CD8-positive, alpha-beta memory T cell (primary cell): Measurements from ENCODE around the gene FERMT2. TPM values are rescaled to one million over a fixed set of nuclear protein-coding genes. Genes with fewer than 3 reads are reported as not detected.

Experiments
- CTCF ChIA-PET: fragments of 350-600 bp; sonication (Branson Sonifier 250); formaldehyde crosslinking; loops from one replicate; lab custom pipeline; 2021; ENCODE audit warnings: antibody characterized with exemption; lab: Charles Lee
- POLR2A ChIA-PET: fragments of 350-600 bp; sonication (Branson Sonifier 250); formaldehyde crosslinking; loops from one replicate; lab custom pipeline; 2021; ENCODE audit warnings: antibody characterized with exemption; lab: Charles Lee
- DNase-seq, 5 donors: peaks; one replicate each; pipeline versions ENCODE4 v3.0.0 to v3.0.0-alpha.2; 2020 to 2022; ENCODE audit warnings: mixed read lengths in 1 of 5
- H3K27ac ChIP-seq: one replicate; pipeline ENCODE4 v1.7.0; 2013; ENCODE audit warnings: low read depth, mild to moderate bottlenecking, low read length, moderate library complexity
- H3K27me3 ChIP-seq: 2 replicates; pipeline ENCODE4 v1.7.0; 2013; ENCODE audit warnings: low read length, mild to moderate bottlenecking; ENCODE audit not compliant: insufficient read depth, poor library complexity, severe bottlenecking
- H3K36me3 ChIP-seq: 2 replicates; pipeline ENCODE4 v1.7.0; 2013; ENCODE audit warnings: mild to moderate bottlenecking, low read length, moderate library complexity; ENCODE audit not compliant: insufficient read depth
- H3K4me1 ChIP-seq: 2 replicates; pipeline ENCODE4 v1.7.0; 2013; ENCODE audit warnings: mild to moderate bottlenecking, low read length, moderate library complexity; ENCODE audit not compliant: insufficient read depth
- H3K4me3 ChIP-seq: 2 replicates; pipeline ENCODE4 v1.7.0; 2013; ENCODE audit warnings: mild to moderate bottlenecking, low read length
- H3K9me3 ChIP-seq: 2 replicates; pipeline ENCODE4 v1.7.0; 2013; ENCODE audit warnings: mild to moderate bottlenecking, low read length
- H3K27ac Mint-ChIP-seq, 8 donors: one replicate each; pipeline ENCODE4 v1.8.0; 2020 to 2021; ENCODE audit warnings: mixed read lengths in 8 of 8, mild to moderate bottlenecking in 6 of 8, inconsistent platforms in 3 of 8, moderate library complexity in 3 of 8
- H3K27me3 Mint-ChIP-seq, 2 donors: one replicate each; pipeline ENCODE4 v1.8.0; 2020 to 2021; ENCODE audit warnings: mixed read lengths in 2 of 2, mild to moderate bottlenecking in 1 of 2, moderate library complexity in 1 of 2
- H3K36me3 Mint-ChIP-seq, 3 donors: one replicate each; pipeline ENCODE4 v1.8.0; 2020 to 2021; ENCODE audit warnings: mixed read lengths in 3 of 3, inconsistent platforms in 1 of 3, mild to moderate bottlenecking in 1 of 3
- H3K4me1 Mint-ChIP-seq, 3 donors: one replicate each; pipeline ENCODE4 v1.8.0; 2020 to 2021; ENCODE audit warnings: mixed read lengths in 3 of 3, inconsistent platforms in 1 of 3, mild to moderate bottlenecking in 1 of 3
- H3K4me3 Mint-ChIP-seq, 7 donors: one replicate each; pipeline ENCODE4 v1.8.0; 2020 to 2021; ENCODE audit warnings: mixed read lengths in 7 of 7, mild to moderate bottlenecking in 6 of 7, moderate library complexity in 4 of 7, inconsistent platforms in 2 of 7
- H3K9me3 Mint-ChIP-seq, 5 donors: one replicate each; pipeline ENCODE4 v1.8.0; 2020 to 2022; ENCODE audit warnings: mixed read lengths in 5 of 5, mild to moderate bottlenecking in 3 of 5, moderate library complexity in 2 of 5, inconsistent platforms in 1 of 5
- polyA plus RNA-seq: library from polyadenylated mRNA; unstranded; fragments of 300-500 nt; fragmentation: Illumina TruSeq; gene quantifications from one replicate; pipeline ENCODE4 v1.2.3, GENCODE V29; 2021
- total RNA-seq, 2 experiments: library from RNA; stranded (reverse); gene quantifications; one replicate each; pipeline ENCODE4 v1.2.3, GENCODE V29; 2021

Gene FERMT2
- total and polyA plus RNA-seq, 3 experiments from 2014 or later, result 0.51 to 1.7 (median 0.93) TPM

DNA sequence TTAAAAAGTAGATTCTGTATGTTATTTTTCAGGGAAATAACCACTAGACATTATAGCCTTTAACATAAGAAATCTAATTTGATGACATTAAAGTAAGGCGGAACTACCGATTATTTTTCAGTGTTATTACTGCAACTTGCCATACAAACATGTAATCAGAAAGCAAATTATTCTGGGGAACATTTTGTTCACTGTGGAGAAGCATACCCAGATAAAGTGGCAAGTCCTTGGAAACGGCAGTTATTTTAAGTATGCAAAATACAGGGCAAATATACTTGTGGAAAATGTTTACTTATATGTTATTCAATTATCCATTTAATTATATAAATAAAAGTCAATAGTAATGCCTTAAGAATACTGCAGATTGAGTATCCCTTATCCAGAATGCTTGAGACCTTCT is 71.9 kb downstream of the FERMT2 start:
- CTCF ChIA-PET, result no interaction called here
- no peaks in the 10 kb centered on the region for H3K4me1 ChIP-seq
- H3K4me3 Mint-ChIP-seq, result no peak overlapping the region

DNA sequence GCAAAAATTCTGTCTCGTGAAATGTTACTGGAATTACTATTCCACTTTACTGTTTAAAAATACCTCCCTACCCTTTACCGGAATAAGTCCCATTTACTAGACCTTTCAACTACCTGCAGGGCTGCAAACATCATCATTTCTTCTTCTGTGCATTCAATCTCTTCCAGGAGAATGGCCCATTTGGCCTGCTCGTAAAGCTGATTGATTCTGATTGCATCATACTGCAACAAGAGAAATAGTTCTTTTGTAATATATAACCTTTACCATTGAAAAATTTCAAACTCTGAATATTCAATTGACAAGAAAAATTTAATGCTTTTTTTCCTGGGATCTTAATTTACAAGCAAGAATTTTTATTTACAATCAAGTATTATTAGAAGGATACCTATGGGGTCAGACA is 72.4 kb downstream of the FERMT2 start:
- H3K36me3 Mint-ChIP-seq, result no peaks in the 10 kb centered on the region
- no peaks in the 10 kb centered on the region for H3K9me3 Mint-ChIP-seq
- Histone ChIP-seq H3K27ac (no peak overlapping the region), H3K9me3 (no peaks in the 10 kb centered on the region), H3K4me3 (no peak overlapping the region), H3K36me3 (no peaks in the 10 kb centered on the region), H3K27me3 (no peaks in the 10 kb centered on the region), H3K4me1 (no peaks in the 10 kb centered on the region)
- ChIA-PET POLR2A (no interaction called here), CTCF (no interaction called here)
- H3K4me1 Mint-ChIP-seq, result no peaks in the 10 kb centered on the region
- H3K27ac Mint-ChIP-seq, result no peak overlapping the region
- no peak overlapping the region for H3K4me3 Mint-ChIP-seq
- peaks cover 0 to 10% of the 10 kb centered on the region in 2 donors for H3K27me3 Mint-ChIP-seq
- no peak for DNase-seq

More for the DNA sequence above, 71.9 kb downstream of the FERMT2 start:
- no peaks in the 10 kb centered on the region for H3K9me3 Mint-ChIP-seq
- Histone ChIP-seq H3K9me3 (no peaks in the 10 kb centered on the region), H3K36me3 (no peaks in the 10 kb centered on the region), H3K27me3 (no peaks in the 10 kb centered on the region), H3K27ac (no peak overlapping the region), H3K4me3 (no peak overlapping the region)
- no peak overlapping the region for H3K27ac Mint-ChIP-seq
- H3K4me1 Mint-ChIP-seq, result no peaks in the 10 kb centered on the region
- peaks cover 0 to 10% of the 10 kb centered on the region in 2 donors for H3K27me3 Mint-ChIP-seq
- DNase-seq, result no peak
- no peaks in the 10 kb centered on the region for H3K36me3 Mint-ChIP-seq
- POLR2A ChIA-PET, result no interaction called here

DNA sequence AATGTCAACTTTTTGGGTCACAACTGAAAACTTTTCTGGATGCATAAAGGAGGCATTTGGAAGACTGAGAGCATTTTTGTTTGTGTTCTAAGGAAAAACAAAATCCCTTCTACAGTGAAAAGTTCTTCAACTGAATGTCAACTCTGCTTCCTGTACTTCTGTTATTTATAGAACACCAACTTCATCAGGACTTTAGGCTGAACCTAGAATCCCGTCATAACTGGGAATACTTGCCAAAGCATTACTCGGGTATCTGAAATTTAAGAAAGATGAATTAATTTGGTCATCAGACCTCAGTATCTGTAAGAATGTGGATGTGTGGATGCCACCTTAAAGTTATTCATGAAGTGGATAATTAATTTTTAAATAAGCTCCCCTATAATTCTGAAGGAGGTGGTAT is 73.2 kb downstream of the FERMT2 start:
- Mint-ChIP-seq H3K36me3 (no peaks in the 10 kb centered on the region), H3K27me3 (peaks cover 0 to 10% of the 10 kb centered on the region in 2 donors), H3K4me3 (no peak overlapping the region), H3K4me1 (no peaks in the 10 kb centered on the region), H3K9me3 (no peaks in the 10 kb centered on the region), H3K27ac (no peak overlapping the region)
- no peak for DNase-seq
- Histone ChIP-seq H3K36me3 (no peaks in the 10 kb centered on the region), H3K9me3 (no peaks in the 10 kb centered on the region), H3K4me1 (no peaks in the 10 kb centered on the region), H3K27me3 (no peaks in the 10 kb centered on the region), H3K4me3 (no peak overlapping the region), H3K27ac (no peak overlapping the region)
- ChIA-PET CTCF (no interaction called here), POLR2A (no interaction called here)

DNA sequence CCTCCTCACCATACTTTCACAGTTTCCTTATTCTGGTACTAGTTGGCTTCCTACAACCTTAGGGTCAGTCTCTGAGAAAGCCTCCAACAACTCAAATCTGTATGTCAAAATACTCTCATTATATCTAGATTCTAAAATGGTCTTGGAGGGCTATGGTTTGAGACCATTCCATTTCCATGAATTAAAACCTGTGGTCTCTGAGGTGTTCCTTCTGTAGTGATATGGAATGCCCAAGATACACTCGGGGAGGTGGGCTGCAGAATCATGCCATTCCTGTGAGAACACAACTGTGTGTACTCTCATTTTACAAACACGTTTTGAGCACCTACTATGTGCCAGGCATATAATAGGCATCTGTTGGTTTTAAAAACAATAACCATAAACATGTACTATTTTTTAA is 74.0 kb downstream of the FERMT2 start:
- Mint-ChIP-seq H3K27ac (no peak overlapping the region), H3K27me3 (peaks cover 0 to 12% of the 10 kb centered on the region in 2 donors), H3K9me3 (no peaks in the 10 kb centered on the region), H3K4me3 (no peak overlapping the region), H3K36me3 (peaks cover 0 to 1% (median 0%) of the 10 kb centered on the region in 3 donors), H3K4me1 (no peaks in the 10 kb centered on the region)
- ChIA-PET POLR2A (no interaction called here), CTCF (no interaction called here)
- no peak overlapping the region for H3K4me3 ChIP-seq
- DNase-seq, result no peak
- no peak overlapping the region for H3K27ac ChIP-seq
- H3K36me3 ChIP-seq, result no peaks in the 10 kb centered on the region
- no peaks in the 10 kb centered on the region for H3K27me3 ChIP-seq
- no peaks in the 10 kb centered on the region for H3K4me1 ChIP-seq
- H3K9me3 ChIP-seq, result no peaks in the 10 kb centered on the region

DNA sequence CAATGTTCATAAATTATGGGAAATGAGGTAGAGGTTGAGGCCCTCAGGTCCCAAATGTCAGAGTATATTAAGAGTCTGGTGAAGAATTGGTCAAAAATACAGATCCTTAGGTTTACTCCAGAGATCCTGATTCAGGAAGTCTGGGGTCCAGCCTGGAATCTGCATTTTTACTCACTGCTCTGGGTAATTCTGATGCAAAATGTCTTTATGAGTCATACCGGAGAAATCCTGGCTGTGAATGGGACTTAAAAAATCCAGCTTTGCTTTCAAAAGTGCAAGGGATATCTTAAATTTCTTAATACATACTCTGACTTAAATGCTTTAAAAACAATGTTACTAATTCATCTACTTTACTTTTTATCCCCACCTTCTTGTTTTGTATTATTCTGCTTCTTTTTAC is 74.5 kb downstream of the FERMT2 start:
- Histone ChIP-seq H3K4me3 (no peak overlapping the region), H3K27ac (no peak overlapping the region), H3K27me3 (no peaks in the 10 kb centered on the region), H3K9me3 (no peaks in the 10 kb centered on the region), H3K4me1 (no peaks in the 10 kb centered on the region), H3K36me3 (no peaks in the 10 kb centered on the region)
- Mint-ChIP-seq H3K4me1 (no peaks in the 10 kb centered on the region), H3K27ac (no peak overlapping the region), H3K27me3 (peaks cover 0 to 10% of the 10 kb centered on the region in 2 donors), H3K4me3 (no peak overlapping the region), H3K9me3 (no peaks in the 10 kb centered on the region), H3K36me3 (peaks cover 0 to 5% (median 0%) of the 10 kb centered on the region in 3 donors)
- POLR2A ChIA-PET, result no interaction called here
- DNase-seq, result no peak
- CTCF ChIA-PET, result no interaction called here

DNA sequence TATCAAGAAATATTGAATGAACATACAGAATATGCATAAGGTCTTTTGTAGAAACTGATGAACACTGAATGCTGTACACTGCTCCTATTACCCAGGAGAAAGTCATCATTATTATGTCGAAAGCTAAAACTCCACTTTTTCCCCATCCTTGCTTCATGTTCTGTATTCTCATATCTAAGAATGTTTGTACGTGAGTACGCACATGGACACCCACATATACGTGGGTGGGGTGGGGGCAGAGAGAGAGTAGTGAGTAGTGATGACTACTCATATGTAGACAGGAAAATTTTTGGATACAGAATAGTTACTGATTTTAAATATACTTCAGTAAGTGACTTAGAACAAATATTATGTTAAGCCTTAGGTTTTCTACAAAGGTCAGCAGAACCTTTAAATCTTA is 75.1 kb downstream of the FERMT2 start:
- peaks cover 0 to 10% of the 10 kb centered on the region in 2 donors for H3K27me3 Mint-ChIP-seq
- no peaks in the 10 kb centered on the region for H3K9me3 Mint-ChIP-seq
- no peaks in the 10 kb centered on the region for H3K4me1 Mint-ChIP-seq
- Histone ChIP-seq H3K27me3 (no peaks in the 10 kb centered on the region), H3K27ac (no peak overlapping the region), H3K36me3 (no peaks in the 10 kb centered on the region), H3K4me3 (no peak overlapping the region), H3K9me3 (no peaks in the 10 kb centered on the region), H3K4me1 (no peaks in the 10 kb centered on the region)
- POLR2A ChIA-PET, result no interaction called here
- H3K36me3 Mint-ChIP-seq, result peaks cover 0 to 5% (median 0%) of the 10 kb centered on the region in 3 donors
- no peak for DNase-seq
- H3K27ac Mint-ChIP-seq, result no peak overlapping the region
- CTCF ChIA-PET, result no interaction called here
- H3K4me3 Mint-ChIP-seq, result no peak overlapping the region

DNA sequence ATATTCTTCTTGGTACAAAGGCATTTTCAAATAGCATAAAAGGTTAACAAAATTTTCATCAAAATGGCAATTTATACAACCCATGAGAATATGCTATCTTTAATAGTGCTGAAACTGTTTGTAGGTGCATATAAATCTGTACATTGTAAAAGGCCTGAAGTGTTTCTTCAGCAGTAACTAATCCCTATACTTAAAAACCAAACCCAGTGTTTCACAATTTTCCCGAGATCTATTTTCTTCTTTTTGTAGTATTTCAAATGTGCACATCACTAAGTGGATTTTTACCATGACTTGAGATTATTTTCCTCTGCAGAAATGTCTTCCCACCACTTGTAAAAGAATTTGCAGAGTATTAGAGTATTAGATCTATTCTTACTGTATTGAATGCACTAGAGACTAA is 76.5 kb downstream of the FERMT2 start:
- ChIA-PET POLR2A (no interaction called here), CTCF (no interaction called here)
- H3K27ac Mint-ChIP-seq, result no peak overlapping the region
- H3K4me3 ChIP-seq, result no peak overlapping the region
- no peak overlapping the region for H3K27ac ChIP-seq
- H3K27me3 ChIP-seq, result no peaks in the 10 kb centered on the region
- peaks cover 0 to 10% of the 10 kb centered on the region in 2 donors for H3K27me3 Mint-ChIP-seq
- H3K4me3 Mint-ChIP-seq, result no peak overlapping the region
- no peak for DNase-seq
- H3K9me3 ChIP-seq, result no peaks in the 10 kb centered on the region
- no peaks in the 10 kb centered on the region for H3K4me1 Mint-ChIP-seq
- H3K36me3 Mint-ChIP-seq, result peaks cover 0 to 5% (median 0%) of the 10 kb centered on the region in 3 donors
- H3K4me1 ChIP-seq, result no peaks in the 10 kb centered on the region
- no peaks in the 10 kb centered on the region for H3K36me3 ChIP-seq
- H3K9me3 Mint-ChIP-seq, result no peaks in the 10 kb centered on the region

DNA sequence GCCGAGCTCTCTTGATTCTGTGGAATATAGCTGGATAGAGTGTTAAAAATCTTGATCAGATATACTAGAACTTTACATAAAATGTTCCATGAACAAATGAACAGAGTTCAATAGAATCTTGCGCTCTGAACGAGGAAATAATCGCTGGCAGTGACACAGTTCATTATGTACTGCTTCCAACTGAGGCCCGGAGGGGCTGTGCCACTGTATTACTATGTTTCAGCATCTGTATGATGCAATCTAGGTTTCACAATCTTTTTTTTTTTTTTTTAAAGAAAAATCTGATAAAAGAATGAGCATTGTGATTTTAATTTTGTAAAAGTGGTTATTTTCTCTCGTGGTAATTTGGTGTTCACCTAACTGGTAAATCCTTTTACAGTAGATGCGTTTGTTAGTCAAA is 77.2 kb downstream of the FERMT2 start:
- H3K27ac Mint-ChIP-seq, result no peak overlapping the region
- H3K36me3 Mint-ChIP-seq, result peaks cover 0 to 5% (median 0%) of the 10 kb centered on the region in 3 donors
- Histone ChIP-seq H3K9me3 (no peaks in the 10 kb centered on the region), H3K4me3 (no peak overlapping the region), H3K36me3 (no peaks in the 10 kb centered on the region), H3K27me3 (no peaks in the 10 kb centered on the region), H3K4me1 (no peaks in the 10 kb centered on the region), H3K27ac (no peak overlapping the region)
- ChIA-PET CTCF (no interaction called here), POLR2A (no interaction called here)
- DNase-seq, result no peak
- no peak overlapping the region for H3K4me3 Mint-ChIP-seq
- no peaks in the 10 kb centered on the region for H3K4me1 Mint-ChIP-seq
- no peaks in the 10 kb centered on the region for H3K9me3 Mint-ChIP-seq
- H3K27me3 Mint-ChIP-seq, result peaks cover 0 to 10% of the 10 kb centered on the region in 2 donors

DNA sequence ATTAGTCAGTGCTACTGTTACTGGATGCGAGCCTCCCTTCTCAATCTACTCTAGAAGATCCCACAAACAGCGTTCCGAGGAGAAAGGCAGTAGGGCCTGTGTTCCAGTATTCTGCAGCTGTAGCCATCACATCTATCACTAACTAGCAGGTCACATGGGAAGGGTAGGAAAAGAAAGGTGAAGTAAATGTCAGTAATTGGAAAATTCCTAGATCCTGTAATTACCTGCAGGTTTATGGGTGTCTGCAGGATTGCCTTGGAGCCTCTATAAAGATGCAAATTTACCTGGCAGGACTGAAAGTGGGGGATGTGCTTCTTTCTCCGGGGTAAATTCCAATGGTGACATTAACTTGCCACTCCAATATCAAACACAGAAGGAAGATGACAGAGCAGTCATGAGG is 77.8 kb downstream of the FERMT2 start:
- CTCF ChIA-PET, result no interaction called here
- H3K4me3 Mint-ChIP-seq, result no peak overlapping the region
- Histone ChIP-seq H3K9me3 (no peaks in the 10 kb centered on the region), H3K27ac (no peak overlapping the region), H3K4me1 (no peaks in the 10 kb centered on the region), H3K4me3 (no peak overlapping the region), H3K36me3 (no peaks in the 10 kb centered on the region), H3K27me3 (no peaks in the 10 kb centered on the region)
- no peak for DNase-seq
- no peak overlapping the region for H3K27ac Mint-ChIP-seq
- POLR2A ChIA-PET, result no interaction called here
- H3K4me1 Mint-ChIP-seq, result no peaks in the 10 kb centered on the region
- peaks cover 0 to 10% of the 10 kb centered on the region in 2 donors for H3K27me3 Mint-ChIP-seq
- H3K9me3 Mint-ChIP-seq, result no peaks in the 10 kb centered on the region
- peaks cover 0 to 5% (median 0%) of the 10 kb centered on the region in 3 donors for H3K36me3 Mint-ChIP-seq
